NCI-H345 (cell line): ENCODE measurements around the gene PRMT3.
"Not testable (repeated sequence)": the region's sequence is repeated elsewhere in the genome, so short reads cannot be mapped to it uniquely, and the experiment has no call there.

ENCODE experiments used
- DNase-seq: peaks from one replicate; lab custom pipeline; 2025; lab: John Stamatoyannopoulos, UW

Gene PRMT3

DNA sequence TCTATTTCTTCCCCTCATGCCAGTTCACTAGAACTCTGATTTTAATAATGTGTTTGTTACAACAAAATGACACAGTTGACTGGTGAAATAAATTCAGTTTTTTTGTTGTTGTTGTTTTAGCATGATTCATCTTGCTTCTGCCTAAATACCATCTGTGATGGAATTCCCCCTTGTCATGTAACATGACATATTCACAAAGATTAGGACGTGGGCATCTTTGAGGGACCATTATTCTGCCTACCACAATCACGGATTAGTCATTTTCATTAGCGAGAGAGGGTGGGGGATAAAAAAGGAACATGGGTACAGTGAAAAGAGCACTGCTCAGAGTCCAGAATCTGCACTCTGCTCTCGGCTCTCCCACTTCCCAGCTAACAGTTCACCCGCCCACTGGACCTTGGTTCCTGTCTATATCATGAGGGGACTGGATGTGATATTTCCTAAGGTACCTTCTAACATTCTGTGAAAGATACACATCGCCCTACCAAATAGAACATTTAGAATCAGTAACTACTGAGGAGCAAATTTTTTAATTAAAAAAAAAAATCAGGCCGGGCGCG lies 12.7 kb upstream of the PRMT3 start:
- DNase-seq, result no peak

GRCh38 chr11:20376162-20376730 lies 11.3 kb upstream of the PRMT3 start:
- DNase-seq, result no peak

DNA sequence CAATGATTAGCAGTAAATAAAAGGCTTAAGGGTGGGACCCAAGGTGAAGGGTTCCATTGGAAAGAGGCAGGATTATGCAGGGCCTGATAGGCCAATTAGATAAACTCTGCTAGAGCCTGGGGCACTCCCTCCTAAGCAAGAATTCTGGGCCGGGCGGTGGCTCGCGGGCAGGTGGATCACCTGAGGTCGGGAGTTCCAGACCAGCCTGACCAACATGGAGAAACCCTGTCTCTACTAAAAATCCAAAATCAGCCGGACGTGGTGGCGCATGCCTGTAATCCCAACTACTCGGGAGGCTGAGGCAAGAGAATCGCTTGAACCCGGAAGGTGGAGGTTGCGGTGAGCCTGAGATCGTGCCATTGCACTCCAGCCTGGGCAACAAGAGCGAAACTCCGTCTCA lies 1.5 kb upstream of the PRMT3 start:
- not testable (repeated sequence) for DNase-seq

DNA sequence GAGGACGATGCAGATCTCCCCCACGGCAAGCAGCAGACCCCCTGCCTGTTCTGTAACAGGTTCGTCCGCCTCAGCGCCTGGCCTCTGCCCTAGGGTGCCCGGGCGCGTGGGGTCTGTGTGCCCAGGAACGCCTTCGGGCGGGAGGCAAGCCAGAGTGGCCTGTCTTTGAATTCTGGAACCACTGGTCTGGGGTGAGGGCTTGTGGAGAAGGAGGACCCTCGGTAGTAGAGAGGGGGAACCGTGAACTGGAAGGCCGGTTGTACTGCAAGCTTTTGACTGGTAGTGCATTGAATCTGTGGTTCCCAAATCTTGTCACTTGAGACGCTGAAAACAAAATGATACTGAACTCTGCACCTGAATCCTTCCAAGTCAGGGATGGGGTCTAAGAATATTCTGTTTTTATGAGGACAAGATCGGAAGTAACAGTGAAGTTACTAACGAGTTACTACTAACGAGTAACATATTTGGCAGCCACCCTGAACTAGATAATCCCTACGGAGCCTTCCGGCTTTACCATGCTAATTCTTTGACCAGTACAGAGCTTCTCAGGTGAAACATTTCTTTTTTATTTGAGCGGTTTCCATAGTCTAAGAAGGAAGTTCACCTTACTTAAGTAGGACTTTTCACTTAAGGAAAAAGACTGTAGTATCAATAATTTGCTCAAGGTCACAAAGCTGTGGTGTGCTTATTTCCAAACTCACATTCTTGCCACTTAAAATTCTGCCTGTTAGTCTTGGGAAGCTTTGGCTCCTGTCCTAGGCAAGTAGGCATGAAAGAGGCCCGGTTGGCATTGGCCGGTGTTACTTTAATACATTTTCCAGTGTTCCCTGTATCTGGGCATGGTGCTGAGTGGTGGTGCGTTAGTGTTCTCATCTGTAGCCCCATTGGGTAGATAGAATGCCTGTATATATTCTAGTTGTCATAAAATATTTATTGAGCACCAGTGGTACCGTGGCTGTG lies 860 bp downstream of the PRMT3 start:
- DNase-seq, result peak; percentile 16

- peak; percentile 47 for DNase-seq
These were observed 9.8 kb downstream of the PRMT3 start for GRCh38 chr11:20397281-20397680.

DNA sequence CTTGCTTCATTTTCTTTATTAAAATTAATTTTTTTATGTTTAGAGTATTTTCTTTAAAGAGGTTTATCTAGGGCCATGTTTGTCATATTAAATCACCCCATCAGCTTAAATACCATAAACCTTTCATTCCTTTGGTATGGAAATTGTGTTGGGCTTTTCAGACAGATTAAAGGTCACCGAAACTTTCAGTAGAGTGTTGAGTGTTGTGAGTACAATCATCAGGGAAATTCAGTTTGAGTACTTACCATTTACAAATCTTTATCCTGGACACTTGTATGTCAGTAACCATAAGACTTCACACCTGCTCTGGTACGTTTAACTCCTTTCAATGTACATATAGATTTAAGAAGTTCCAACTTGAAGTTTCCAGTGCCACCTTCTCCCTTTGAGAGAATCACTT lies 12.0 kb downstream of the PRMT3 start:
- no peak for DNase-seq

DNA sequence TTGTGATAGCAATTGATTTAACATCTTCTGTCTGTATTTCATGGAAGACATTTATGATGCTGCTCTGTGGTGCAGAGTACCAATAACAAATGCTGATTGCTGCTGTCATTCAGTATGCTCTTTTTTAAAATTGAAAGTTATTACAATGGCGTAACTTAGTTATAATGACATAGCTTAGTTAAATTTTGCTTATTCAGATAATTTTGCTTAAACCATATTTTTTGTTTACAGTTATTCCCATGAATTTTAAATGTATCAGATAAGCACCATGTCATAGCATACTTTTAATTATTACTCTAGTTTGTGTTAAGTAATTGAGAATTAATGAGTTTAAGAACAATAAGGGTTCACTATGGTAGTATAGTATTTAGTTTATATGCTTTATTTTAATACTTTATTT lies 15.5 kb downstream of the PRMT3 start:
- DNase-seq, result no peak

GRCh38 chr11:20406484-20406883 lies 19.0 kb downstream of the PRMT3 start:
- no peak for DNase-seq

- DNase-seq, result no peak
These were observed 19.8 kb downstream of the PRMT3 start for GRCh38 chr11:20407344-20407743.

DNA sequence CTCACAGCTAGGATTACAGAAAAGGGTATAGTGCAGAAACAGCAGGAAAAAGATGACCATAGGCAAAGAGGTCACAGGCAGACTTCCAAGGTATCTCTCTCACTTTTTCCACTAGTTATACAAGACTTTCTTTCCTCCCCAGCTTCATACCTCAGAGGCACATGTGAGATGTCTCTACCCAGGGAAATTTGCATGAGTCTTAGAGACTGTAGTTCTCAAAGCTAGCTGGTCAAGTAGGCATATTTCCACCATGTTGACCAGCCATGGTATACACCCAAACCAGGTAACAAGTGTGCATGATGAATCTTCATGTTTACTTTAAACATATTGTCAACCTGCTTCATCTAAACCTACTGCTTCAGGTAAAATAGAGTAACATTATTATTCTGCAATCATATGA lies 27.9 kb downstream of the PRMT3 start:
- no peak for DNase-seq

DNA sequence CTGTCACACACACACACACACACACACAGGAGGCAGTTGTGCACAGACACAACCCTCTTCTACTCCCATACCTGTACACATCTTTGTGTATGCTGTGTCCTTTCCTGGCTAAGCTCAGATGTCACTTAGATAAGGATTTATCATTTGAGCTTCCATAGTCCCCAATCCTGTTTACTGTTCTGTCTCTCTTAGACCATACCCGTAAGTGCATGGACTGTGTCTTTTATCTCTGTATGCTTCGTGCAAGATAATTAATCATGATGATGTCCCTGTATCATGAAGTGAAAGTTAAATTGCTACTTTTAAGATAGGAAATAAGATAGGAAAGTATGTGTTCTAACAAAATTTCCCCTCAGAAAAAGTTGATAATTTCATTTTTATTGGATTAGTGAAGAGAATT lies 30.3 kb downstream of the PRMT3 start:
- no peak for DNase-seq

DNA sequence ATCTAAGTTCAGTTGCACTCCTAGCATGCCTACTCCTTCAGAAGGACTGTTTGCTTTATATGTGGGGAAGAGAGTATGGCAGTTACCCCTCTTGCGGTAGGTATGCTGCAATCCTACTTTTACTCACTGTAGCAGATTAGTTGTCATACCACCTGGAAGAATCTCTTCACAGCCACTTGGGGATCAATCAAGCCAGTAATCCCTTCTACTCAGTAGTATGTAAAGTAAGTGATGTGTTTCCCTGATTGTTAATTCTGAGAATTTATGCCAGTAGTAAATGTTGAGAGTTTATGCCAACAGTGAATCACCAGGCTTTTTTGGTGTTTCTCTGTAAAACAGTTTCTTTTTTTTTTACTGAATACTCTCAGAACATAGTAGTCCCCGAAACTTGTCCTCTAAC lies 34.4 kb downstream of the PRMT3 start:
- no peak for DNase-seq

DNA sequence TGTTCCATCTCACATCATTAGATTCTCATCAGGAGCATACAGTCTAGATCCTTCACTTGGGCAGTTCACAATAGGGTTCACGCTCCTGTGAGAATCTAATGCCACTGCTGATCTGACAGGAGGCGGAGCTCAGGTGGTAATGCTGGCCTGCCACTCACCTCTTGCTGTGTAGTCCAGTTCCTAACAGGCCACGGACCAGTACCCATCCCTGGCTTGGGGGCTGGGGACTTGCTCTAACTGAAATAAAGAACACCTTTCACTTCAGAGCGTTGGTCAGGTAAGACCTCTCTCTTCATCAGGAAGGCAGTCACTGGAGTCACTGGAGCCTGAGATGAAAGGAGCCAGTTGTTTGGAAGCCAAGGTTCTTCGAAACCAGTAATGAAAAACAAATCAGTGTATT lies 41.7 kb downstream of the PRMT3 start:
- no peak for DNase-seq

GRCh38 chr11:20438637-20439036 lies 51.1 kb downstream of the PRMT3 start:
- DNase-seq, result no peak

GRCh38 chr11:20443596-20443995 lies 56.1 kb downstream of the PRMT3 start:
- DNase-seq, result no peak

GRCh38 chr11:20444535-20444934 lies 57.0 kb downstream of the PRMT3 start:
- peak; percentile 58 for DNase-seq

DNA sequence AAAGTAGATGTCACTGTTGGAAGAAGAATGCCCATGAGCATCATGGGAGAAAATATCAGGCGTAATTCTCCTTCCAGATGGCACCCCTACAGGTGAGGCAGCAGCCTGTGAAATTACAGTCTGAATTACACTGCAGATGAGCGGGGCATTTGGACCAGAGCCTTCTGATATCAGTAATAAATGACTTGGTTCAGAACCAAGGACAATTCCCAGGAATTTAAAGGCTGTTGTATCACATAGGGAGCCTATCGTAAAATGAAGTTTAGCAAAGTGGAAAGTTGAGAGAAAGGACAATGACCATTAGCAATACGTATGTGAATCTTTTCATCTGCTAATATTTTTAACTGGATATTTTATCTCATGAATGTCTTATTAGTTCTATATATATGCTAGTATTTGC lies 61.3 kb downstream of the PRMT3 start:
- no peak for DNase-seq

- no peak for DNase-seq
These were observed 63.3 kb downstream of the PRMT3 start for GRCh38 chr11:20450829-20451228.

DNA sequence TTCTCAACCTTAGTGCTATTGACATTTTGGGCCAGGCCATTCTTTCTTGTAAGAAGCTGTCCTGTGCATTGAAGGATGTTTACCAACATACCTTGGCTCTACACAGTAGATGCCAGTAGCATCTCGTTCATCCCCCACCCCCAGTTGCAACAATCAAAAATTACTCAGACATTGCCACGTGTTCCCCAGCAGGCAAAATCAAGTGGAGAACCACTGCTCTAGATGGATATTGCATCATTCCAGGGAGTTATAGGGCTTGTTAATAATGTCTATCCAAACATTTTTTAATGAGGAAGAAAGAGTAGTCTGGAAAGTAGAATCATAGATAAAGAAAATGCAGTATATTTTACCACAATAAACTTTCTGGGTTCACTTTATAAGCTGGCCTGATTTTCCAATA lies 64.1 kb downstream of the PRMT3 start:
- no peak for DNase-seq

DNA sequence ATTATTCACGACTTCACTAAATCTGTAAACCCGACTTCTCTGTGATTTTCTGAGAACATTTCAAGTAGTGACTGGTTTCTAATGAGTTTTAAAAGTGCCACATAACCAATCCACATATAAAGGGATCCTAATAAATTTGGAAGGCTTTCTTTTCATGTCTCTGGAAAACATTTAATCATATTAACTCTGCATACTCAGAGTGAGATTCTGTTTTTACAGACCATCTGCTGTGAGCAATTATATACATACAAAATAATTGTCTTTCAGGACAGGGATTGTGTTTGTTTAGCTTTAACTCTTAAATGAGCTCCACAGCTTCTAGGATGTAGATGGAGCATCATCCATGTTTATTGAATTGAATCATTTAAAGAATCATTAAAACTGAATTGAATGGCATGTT lies 65.1 kb downstream of the PRMT3 start:
- DNase-seq, result no peak

DNA sequence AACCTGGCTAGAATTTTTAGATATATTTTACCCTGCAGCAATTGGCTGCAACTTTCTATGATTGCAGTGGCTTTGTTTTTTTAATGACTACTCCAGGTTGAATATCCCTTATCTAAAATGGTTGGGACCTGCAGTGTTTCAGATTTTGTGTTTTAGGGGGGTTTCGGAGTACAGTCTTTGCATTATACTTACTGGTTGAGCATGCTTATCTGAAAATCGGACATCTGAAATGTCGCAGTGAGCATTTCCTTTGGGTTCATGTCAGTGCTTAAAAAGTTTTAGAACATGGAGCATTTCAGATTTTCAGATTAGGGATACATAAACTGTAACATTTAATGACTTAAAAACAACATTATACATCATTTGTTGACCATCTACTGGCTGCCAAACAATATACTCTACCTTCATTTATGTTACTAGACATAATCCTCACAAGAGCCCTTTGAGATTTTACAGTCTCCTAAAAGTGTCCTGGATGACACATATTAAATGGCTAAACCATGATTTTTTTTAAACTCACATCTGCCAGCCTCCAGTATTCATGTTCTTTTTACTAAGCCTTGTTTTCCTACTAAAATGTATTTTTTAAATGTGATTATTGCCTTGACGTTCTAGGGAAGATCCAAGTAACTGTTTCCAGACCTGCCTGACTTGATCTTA lies 66.3 kb downstream of the PRMT3 start:
- no peak for DNase-seq

GRCh38 chr11:20457001-20457799 lies 69.7 kb downstream of the PRMT3 start:
- DNase-seq, result no peak
